Measurements from ENCODE around the gene EIF2D.
"Not testable (repeated sequence)": the region's sequence is repeated elsewhere in the genome, so short reads cannot be mapped to it uniquely, and the experiment has no call there.

The EIF2D gene, protein sequence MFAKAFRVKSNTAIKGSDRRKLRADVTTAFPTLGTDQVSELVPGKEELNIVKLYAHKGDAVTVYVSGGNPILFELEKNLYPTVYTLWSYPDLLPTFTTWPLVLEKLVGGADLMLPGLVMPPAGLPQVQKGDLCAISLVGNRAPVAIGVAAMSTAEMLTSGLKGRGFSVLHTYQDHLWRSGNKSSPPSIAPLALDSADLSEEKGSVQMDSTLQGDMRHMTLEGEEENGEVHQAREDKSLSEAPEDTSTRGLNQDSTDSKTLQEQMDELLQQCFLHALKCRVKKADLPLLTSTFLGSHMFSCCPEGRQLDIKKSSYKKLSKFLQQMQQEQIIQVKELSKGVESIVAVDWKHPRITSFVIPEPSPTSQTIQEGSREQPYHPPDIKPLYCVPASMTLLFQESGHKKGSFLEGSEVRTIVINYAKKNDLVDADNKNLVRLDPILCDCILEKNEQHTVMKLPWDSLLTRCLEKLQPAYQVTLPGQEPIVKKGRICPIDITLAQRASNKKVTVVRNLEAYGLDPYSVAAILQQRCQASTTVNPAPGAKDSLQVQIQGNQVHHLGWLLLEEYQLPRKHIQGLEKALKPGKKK

DNA sequence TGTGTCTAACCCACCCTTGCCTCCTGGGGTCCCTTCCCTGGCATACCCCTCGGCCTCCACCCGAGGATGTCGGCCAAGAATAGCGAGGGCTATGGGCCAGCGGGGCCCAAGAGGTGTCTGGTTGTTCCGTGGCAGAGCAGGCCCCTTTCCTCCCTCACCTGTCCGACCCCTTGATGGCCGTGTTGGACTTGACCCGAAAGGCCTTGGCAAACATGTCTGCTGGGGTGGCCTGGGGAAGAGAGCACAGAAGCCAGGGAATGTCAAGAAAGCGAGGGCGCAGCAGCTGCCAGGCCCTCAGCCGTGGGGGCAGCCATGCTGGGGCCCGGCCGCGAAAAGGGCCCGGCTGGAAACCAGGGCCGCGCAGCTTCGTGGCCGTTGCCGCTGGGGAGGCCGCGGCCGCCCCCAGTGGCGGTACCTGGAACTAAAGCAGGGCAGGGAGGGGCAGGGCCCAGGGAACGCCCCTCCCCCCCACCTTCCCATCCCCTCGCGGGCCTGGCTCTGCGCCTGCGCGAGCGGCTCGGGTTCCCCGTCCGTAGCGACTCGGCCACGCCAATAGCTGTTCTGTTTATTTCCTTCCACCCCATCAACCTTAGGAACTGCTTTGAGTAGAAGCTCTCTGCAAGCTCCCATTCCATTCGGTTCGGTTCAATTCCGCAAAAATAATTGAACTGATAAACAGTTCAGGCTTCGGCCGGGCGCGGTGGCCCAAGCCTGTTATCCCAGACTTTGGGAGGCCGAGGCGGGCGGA is at the start of gene EIF2D:
EIF2D (minus strand) TSS at position 337 of the 748 bp plus-strand sequence; CDS start at position 214, 123 bp downstream.
- peak; percentile 94 for DNase-seq

DNA sequence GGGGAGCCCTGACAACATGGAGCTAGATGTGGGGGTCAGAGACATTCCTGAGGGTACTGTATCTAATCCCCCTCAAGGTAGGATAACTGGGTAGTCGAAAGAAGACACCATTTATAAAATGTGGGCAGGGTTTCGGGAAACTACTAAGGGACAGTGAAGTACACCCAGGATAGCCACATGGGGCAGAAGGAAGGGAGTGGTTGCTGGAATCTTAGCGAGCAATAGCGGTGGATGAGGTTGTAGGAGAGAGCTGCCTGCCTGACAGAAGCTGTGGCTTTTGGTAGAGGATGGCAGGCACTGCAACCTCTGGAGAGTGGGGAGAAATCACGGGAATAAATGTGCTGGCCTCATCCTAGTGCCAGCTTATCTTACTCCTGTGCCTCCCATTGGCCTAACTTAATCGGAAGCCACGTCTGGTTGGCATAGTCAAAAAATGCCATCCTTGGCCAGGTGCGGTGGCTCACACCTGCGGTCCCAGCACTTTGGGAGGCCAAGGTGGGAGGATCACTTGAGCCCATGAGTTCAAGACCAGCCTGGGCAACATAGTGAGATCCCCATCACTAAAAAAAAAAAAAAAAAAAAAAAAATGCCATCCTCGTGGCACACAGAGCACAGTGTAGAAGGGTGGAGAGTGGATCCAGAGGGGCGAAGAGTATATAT is 49.0 kb upstream of the EIF2D start:
- DNase-seq, result no peak

DNA sequence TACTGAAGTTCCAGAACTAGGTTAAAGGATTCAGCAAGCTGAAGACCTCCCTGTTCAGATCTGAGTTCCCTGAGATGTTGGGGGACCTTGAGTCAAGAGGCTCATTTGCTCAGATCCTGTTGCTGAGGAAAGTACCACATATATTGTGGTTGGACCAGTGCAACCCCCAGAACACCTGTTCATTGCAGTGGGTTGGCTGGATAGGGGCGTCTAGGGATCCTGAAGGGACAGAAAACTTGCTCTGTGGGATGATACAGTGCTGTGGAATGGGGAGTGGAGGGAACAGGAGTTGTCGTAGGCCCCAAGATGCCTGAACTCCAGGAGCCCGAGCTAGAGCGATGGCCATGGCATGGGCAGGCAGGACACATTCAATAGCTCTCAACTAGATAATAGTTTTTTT is 47.9 kb upstream of the EIF2D start:
- DNase-seq, result no peak

DNA sequence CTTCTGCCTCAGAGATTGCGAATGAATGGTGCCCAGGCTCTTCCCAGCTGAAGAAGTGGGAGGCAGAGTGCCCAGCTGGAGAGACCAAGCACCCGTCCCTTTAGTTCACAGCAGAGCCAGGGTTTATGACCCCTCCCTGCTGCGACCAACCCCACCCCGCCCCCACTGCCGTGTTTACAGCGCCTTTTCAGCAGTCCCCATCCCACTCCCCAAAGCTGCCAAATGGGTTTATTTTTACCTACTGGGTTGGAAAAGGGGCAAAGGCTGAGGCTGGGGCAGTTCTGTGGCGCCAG is 46.7 kb upstream of the EIF2D start:
- no peak for DNase-seq

DNA sequence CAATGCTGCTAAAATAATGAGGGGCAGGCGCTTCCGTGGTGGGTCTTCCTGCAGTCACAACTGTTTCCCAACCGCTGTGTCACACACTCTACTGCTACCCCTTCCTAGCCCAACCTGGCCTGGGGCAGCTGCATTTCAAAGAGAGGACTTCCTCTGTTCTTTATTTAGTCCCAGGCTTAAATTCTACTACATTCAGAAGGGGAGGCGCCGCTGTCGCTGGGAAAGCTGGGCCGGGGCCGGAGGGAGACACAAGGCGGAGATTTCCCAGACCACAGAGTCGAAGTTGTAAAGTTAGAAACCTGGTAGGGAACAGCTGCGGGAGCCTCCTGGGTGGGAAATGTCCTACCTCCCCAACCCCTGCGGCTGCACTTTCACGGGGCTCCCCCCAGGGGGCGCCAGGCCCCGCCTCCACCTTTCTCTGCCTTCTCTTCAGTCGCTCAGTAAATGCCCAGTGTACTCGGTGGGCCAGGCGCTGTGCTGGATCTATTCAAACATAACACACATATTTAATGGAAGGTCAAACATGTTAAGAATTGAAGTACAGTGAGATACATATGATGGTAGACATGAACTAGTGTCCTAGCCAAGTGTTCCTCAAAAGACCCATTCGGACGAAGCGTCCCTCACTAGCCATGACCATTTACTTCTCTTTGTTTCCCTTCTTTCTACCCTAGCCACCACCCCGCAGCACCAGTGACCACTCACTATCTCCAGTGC is 46.2 kb upstream of the EIF2D start:
- DNase-seq, result peak; percentile 58

DNA sequence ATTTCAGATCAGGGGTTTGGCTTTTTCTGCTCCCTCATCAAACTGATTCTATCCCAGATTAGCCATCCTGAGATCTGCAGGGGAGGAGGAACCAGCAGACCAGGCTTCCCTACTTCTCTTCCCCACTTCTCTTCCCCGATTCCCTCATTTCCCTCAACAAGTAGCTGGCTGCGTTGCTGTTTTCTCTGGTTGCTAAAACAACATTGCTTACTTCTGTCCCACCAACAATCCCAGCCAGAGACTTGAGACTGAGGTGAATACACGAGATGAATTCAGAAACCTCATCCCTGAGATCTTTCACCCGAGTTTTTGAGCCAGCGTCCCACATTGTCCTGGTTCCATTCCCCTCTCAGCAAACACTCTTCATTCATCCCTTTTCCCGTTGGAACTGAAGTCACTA is 45.5 kb upstream of the EIF2D start:
- no peak for DNase-seq

DNA sequence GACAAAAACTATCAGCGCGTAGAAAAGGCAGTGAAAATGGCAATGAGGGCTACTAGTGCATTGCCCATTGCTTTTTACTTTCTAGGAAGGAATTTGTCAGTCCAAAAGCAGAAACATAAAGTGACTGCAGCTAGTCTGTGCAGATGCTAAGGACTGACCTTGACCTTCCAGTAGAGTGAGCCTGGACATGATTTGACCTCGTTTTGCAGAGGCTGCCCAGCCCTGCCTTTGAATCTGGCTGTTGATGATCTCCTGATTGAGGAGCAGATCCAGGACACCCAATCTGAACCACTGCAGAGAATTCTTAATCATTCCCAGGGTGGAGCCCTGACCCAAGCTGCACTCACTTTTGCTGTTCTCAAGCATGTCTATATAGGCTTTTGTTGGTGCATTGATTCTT is 44.7 kb upstream of the EIF2D start:
- no peak for DNase-seq

DNA sequence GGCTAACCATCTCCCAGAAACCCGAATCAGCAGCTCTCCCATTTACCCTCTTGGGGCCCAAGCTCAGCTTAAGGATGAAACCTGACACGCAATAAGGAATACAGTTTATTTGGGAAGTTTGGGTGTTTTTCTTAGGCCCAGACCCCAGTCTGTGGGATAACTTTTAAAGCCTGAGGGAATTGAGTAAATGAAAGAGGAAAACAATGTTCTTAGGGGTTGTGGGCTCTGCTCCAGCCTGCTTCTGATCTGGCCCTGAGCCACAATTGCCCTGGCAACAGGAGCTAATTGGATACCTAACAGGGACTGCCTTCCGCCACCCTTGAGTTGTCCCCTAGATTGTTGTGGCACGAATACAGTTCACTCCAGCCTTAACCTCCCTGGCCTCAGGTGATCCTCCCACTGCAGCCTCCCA is 43.2 kb upstream of the EIF2D start:
- no peak for DNase-seq

DNA sequence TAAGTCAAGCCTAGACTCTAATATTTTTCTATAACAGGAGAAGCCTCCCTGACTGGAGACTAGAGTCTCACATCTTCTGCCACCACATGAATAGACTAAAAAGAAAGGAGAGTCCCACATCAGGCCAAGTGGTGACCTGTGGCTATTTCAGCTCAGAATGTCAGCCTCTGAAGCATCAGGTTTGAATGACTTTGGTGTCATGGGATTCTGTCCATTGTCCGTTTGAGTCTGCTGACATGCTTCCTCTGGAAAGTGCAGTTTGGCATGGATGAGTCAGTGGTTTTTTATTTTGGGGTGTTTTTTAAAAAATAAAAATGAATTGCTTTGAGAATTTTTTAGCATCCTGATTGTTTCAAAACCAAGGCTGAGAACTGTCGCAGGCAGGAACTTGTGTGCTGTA is 42.6 kb upstream of the EIF2D start:
- DNase-seq, result no peak

DNA sequence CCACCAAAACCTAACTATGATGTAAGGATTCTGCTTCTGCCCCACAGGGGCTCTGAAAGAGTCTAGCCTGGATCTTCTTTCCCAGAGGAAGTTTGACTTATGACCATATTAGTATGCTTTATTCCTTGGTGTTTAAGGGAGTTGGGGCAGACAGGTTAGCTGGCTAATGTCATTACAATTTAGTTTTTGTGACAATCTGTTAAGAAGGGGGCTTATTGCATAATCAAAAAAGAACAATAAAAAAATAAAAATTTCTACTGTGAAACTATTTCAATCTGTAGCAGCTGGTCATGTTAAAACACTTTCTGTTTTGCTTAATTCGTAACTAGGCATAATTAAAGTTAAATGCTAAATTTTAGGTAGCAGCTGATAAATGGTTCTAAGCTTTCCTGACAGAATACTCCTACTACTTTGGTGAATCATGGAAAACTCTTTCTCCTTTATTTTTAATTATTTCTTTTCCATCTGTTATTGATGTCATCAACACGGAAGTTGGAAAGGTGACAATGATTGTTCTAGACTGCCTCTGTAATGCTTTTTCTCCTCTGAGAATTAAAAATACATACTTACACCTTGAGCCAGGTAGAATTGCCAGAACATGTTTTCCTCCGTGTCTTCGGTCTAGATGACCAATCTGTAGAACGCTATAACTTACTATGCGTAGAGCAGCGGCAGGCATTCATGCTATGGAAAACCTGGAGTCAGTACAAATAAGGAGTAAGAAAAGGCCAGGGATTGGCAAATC is 41.6 kb upstream of the EIF2D start:
- no peak for DNase-seq

DNA sequence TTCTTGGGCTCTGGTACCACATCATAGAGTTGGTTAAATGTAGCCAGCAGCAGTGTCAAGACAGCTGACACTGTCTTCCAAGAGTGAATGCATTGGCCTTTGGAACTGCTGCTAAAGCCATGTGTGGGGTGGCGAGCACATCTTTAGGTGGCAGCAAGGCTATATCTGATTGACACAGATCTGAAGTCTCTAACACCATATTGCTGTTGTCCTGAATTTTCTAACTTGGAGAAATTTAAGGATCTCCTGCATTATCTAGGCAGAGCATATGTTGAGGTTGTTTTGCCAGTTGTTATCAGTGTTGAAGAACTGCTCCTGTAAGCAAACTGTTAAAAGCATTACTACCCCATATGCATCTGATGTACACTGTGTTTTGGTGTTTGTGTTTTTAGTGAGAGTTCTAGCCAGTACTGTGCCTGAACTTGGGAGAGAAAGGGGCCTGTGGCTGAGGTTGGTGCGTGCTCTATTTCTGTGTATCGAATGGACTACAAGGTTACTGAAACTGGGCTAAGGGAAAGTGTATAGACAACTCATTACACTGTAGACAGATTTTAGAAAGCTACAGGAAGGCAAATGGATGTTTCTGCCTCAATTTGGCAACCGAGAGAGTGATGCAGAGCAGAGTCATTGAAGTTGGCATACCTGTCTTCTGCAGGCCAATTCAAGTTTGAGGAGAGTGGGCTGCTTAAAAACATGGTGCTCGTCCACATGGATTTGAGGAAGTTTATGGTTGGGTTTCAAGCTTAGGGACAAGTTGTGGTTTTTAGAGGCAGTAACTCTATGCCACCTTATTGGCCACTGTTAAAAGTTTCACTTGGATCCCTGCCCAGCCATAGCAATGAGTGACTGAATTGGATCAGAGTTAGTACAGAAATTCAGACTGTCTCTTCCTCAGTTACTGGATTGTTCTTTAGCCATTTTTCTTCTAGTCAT is 40.0 kb upstream of the EIF2D start:
- no peak for DNase-seq

DNA sequence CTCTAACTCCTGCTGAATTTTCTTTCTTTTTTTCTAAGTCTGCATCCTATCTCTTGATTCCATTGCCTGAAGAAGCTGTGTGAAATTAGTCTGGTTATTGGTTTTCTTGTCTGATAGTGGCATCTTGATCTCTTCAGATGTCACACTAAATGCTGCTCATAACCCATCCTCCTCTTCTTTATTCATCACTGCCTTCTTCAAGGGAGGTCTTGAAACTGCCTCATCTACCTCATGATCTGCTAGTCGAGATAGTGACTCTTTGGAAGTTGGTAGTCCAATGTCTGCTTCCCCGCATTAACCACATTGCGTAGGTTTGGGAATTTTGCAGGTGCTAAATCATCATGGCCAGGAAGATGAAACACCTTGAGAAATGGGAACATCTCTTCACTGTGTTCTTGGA is 38.7 kb upstream of the EIF2D start:
- no peak for DNase-seq

DNA sequence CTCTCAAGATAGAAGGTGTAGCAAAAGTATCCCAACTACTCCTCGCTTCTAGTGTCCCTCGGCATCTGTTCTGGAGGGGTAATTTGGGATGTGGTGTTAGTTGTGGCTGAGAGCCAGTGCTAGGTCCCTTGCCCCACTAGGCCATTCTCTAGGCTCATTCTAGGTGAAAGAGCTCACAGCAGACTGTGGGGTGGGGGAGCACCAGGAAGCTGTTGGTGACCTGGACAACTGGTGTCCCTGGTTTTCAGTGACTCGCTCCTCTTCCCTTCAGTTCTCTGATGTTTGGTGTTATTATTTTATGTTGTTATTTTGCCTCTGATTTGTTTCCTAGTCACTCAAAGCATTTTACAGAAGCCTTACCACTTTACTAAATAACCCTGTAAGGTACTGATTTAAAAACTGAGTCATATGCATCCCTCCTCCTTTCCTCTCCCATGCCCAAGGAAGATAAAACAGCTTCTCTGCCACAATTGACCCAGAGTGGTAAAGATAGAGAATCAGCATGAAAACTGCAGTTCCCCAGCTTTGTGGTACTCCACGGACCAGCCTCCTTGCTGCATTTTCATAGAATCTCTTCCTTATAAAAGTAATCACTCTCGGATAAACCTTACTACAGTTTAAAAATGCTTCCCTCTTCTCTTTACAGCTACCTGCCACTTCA is 37.1 kb upstream of the EIF2D start:
- DNase-seq, result no peak

DNA sequence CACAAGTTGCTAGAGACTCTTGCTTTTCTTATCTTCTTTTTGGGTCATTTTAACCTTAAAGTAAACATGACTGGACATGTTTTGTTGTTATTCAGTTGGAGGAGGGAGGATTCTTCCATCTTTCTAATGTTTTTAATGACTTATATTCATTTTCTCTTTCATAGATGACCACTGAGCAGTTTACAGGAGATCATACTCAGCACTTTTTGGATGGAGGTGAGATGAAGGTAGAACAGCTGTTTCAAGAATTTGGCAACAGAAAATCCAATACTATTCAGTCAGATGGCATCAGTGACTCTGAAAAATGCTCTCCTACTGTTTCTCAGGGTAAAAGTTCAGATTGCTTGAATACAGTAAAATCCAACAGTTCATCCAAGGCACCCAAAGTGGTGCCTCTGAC is 35.0 kb upstream of the EIF2D start:
- no peak for DNase-seq

DNA sequence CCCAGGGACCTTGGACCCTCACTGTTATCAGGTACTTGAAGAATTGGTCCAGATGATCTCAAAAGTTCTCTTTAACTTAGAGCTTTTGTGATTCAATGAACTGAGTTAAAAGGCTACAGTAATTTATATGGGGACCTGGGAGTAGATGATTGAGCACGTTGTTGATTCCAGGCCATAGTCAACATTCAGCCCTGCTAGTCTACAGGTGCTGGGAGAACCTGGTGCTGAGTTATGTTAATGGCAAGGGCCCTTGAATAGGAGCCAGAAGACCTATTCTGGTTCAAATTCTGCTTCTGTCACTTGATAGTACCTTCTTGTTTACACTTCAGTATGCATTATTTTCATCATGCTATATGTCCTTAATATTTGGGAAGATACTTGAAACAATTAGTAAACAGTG is 34.2 kb upstream of the EIF2D start:
- DNase-seq, result no peak

DNA sequence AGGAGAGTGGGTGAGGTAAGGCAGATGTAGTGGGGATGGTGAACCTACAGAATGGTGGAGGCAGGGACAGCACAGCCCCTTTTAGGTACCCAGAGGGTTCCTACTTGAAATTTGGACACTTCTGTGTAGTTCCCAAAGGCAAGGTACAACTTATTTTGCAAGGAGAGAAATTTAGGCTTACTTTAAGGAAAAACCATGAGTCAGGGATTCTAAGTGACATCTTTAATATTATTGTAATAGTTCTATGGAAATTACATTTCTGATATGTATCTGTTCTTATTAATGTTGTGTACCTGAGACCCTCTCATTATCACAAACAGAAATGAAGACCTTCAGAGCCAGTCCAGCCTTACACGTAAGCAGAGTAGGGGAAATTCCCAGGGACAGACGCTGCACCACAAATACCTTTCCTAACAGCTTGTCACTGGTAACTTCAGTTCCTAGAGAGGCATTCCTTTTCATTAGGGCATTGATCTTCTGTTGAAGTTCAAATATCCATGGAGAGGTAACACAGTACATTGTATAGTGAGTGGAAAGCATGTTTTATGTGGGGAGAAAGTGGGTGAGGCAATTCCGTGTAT is 30.9 kb upstream of the EIF2D start:
- no peak for DNase-seq

DNA sequence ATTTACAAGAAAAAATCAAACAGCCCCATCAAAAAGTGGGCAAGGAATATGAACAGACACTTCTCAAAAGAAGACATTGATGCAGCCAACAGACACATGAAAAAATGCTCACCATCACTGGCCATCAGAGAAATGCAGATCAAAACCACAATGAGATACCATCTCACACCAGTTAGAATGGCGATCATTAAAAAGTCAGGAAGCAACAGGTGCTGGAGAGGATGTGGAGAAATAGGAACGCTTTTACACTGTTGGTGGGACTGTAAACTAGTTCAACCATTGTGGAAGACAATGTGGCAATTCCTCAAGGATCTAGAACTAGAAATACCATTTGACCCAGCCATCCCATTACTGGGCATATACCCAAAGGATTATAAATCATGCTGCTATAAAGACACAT is 29.8 kb upstream of the EIF2D start:
- not testable (repeated sequence) for DNase-seq

DNA sequence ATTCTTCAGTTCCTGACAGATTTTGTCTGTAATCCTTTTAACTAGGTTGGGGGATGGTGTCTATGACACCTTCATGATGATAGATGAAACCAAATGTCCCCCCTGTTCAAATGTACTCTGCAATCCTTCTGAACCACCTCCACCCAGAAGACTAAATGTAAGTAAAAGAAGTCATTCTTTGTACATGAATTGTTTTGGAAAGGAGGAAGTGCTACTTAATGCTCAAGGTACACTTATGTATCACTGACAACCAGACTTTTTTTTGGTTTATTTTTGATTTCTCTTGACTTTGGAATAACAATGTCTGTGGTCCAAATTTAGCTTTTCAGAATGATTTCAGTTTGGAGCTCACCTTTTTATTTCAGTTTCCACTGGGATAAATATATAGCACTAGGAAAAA is 25.3 kb upstream of the EIF2D start:
- DNase-seq, result no peak

DNA sequence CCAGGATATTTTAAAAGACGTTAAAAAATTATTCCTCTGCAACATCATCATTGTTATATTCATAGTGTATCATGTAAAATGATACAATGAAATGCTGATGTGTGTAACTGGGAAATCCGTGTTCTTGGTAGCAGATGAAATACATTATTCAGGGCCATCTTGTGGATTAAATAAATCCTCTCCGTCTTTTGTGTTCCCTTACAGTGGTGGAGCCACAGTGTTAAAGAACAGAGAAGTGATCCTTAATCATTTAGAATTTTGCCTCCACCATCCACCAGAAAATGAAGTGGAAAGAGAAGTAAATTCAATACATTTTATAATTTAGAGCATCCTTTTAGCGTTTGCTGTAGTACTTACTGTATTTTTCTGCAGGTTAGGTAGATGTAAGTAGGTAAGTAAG is 24.4 kb upstream of the EIF2D start:
- DNase-seq, result no peak

DNA sequence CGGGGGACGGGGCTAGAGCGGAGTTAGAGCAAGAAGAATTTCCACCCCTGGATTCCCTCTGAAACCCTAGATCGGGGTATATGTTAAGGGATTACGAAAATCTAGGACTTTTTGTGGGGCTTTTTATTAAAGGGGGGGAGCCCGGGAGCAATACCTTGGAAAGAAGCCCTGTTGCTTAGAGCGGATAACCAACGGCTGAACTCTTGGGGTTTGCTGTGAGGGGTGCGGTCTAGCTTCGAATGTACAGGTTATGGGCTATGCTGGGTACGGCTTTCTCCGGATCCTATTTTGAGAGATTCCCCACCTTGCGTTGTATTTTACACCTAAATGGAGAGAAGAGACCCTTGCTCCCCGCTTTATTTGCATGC is 23.7 kb upstream of the EIF2D start:
- DNase-seq, result no peak
